ENCODE results near the gene NECAB2.
A peak's percentile ranks its signal among the peaks of the same experiment; 100 is the strongest.

The NECAB2 gene

DNA sequence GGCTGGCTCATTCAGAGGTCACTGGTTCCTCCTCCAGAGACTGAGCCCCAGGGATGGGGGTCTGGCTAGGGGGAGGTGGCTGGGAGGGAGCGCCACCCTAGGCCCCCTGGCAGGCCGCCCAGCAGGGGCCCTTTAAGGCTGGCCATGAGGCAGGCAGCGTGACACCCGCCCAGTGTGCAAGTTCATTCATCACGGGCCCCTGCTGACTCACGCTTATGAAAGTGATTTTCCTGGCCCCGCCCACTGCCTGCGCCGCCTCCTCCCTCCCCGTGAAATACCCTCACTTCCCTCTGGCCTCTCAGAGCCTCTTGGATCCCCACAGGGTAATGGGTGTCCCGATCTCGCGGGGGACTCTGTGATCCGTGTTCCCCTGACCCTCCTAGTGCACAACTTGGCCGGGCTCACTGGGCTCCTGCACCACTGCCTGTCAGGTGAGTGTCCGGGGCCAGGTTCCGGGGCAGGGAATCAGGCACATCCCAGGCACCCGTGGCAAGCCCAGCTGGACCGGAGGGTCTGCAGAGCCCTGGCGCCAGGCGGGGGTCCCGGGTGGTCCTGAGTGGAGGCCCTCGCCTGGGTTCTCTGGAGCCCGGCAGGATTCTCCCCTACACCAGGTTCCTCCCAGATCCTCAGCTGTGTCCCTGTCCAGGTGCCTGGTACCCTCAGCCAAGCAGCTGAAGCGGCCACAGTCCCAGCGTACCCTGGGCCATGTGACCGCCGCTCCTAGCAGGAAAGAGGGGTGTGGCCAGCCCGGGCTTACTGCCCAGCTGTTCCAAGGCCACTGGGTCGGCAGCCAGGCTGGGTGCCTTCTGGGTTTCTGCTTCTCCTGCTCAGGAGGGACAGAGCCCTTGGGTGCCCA lies 14.9 kb upstream of the NECAB2 start, which contains the start of gene OSGIN1:
OSGIN1 (plus strand) TSS at position 301 of the 856 bp plus-strand sequence. CDS start 4,432 bp downstream, outside the sequence.
- DNase-seq (ENCODE audit: low spot score) = peak; percentile 89

DNA sequence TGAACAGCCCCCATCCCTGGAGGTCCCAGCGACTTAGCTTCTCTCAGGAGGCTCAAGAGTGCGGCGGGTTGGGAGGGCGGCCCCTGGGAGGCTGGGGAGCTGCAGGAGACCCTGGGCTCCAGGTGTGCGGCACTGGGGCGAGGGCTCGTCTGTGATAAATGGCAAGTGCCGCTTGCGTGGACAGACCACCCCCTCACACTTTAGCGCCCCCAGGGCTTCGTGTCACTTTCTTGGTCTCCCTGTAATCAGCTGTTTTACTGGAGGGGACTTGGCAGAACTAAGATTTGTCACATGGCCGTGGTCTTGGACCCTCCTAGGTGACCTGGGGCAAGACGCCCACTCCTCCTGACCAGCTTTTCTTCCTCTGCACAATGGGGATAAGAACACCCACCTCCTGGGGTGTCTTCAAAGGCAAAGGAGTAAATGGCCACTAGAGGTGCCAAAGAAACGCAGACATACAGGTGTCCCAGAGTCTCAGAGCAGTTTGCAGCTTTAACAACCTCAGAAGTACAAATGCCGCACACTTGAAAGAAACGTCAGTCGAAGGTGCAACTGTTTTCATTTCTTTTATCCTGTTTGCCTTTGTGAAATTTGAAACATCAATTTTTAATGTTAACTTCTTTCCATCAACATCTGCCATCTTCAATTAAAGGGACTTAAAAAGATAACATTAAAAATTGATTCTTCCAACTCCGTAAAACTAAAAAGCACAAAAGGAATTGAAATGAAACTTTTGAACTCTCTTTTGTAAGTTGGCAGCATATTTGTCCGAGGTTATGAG lies 14.1 kb upstream of the NECAB2 start:
- DNase-seq (ENCODE audit: low spot score) = peak; percentile 23

DNA sequence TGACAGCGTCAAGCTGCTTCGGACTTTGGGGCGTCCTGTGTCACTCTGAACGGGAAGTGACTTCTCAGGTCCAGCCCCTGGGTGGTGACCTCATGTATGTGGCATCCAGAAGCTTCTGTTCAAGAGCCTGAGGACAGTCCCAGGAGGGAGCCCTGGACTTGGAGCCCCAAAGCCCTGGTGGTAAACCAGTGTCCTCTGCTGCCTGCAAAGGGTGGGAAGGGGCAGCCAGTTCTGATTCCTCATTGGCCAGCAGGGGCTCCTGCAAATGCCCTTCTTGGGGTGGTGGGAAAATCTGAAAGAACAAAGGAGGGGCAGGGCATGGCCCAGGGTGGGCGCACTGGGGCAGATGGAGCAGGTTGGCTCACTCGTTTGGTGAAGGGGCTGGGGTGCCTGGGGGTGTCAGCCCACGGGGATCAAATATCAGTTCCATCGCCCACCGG lies 13.4 kb upstream of the NECAB2 start:
- no peak for DNase-seq (ENCODE audit: low spot score)

DNA sequence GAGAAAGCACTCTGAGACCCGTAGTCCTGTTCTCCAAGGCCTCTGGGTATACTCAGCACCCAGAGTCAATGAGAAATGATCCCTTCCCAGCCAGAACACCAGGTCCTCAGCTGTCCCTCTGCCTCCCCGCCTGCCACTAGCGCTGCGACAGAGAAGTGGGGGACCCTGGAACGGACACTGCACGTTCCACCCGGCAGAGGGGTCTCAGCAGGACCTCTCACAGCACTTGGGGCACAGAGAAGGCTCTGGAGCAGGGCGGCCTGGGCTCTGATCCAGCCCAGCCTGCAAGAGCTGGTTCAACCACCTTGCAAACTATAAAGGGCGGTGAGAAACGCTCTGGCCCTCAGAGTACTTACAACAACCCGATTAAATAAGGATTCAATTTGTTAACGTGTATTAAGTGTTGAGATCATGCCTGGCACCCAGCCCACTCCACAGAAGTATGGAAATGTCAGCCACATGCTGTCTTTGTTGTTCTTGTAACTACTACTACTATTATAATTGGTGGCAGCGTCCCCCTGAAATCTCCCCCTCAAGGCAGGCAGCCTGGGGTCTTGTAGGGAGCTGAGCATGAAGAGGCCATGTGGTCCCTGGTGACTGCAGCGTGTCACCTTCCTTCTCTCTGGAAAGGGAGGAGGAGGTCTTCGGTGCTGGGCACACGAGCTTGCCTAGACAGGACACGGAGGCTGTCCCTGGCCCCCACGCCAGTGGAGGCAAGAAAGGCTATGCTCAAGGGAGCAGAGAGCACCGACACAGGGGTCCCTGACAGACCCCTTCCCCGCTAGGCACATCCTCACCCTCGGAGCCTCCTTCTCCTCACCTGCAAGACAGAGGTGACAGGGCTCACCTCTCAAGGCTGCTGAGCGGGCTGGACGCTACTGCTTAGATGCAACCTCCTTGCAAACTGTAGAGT lies 12.6 kb upstream of the NECAB2 start:
- DNase-seq (ENCODE audit: low spot score) = no peak

DNA sequence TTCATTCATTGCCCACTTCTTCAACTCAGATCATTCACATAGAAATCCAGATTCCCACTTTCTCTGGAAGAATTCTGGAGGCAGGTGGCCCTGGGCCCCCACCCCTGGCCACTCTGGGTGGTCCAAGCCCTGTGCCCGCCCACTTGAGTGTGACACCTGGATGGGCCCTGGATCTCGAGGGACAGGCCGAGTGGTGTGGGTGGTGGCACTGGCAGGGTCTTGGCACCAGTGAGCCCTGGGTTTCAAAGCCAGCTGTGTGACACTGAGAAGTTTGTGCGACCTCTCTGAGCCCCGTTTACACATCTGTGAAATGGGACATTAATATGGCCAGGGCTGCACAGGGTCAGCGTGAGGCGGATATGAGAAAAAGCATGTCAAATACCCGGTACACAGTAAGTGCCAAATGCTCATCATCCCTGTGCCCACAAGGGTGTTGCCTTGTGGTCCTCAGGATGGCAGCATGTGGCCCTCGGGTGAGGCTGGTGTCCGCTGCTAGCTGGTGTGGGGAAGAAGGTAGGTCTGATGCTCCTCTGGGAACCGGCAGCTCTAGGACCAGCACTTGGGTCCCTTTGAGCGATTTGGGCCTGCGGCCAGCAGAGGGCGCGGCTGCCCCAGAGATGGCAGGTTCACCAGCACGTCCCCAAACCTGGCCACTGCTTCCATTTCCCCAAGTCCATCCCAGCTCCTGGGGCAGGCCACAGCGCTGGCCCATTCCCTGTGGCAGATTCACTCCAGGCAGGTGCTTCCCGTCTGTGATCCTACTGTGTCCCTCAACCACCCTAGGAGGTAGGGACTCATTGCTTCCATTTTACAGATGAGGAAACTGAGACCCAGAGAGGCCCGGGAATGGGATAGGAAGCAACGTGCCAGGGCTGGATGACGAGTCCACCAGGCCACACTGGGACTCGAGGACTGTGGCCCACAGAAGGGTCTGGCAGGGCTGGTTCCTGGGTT lies 11.4 kb upstream of the NECAB2 start:
- DNase-seq (ENCODE audit: low spot score) = peak; percentile 60

DNA sequence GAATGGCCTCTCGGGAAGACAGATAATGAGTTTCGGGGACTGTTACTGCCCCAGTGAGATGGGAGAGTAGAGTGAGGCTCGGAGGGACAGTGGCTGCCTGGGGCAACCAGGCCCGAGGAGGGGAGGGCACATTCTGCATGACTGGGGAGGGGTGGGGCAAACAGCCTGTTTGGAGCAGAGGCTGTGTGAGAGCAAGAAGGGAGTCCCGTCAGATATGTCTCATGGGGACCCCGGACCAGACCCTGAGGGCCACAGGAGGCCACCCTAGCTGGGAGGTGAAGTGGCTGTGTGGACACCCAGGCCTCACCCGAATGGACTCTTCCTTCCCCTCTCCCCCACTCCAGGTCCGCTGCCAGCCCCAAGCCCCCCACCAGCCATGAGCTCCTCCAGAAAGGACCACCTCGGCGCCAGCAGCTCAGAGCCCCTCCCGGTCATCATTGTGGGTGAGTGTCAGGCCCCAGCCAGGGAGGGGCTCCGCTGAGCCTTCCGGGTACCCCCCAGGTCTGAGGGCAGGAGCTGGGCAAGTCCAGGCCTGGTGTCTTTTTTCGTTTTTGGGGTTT lies 10.7 kb upstream of the NECAB2 start:
- DNase-seq (ENCODE audit: low spot score) = no peak

DNA sequence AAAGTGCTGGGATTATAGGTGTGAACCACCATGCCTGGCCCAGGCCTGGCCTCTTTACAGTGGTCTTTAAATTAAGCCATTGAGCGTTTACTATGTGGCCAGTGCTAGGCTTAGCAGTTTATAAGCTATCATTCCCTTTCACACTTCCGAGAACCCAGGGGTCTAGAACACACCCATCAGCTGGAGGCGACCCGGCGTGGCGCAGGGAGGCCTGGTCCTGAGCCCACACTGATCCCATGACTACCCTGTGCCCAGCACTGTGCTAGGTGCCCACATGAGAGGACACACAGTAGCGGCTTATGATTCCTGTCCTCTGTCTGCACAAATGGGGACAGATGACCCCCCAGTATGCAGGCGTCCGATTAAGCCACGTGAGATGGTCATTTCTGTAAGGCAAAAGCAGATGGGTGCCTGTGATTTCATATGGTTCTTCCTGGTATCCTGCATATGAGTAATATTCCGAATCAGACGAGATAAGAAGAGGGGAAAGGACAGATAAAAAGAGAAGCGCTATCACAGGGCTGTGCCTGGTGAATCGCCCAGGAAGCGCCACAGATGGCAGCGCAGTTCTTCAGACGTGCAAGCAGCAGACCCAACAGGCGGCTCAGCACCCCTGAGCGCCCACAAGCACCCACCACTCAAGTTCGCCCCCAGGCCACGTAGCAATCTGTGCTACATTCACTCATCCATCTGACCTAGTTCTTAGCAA lies 9.8 kb upstream of the NECAB2 start:
- DNase-seq (ENCODE audit: low spot score) = no peak

DNA sequence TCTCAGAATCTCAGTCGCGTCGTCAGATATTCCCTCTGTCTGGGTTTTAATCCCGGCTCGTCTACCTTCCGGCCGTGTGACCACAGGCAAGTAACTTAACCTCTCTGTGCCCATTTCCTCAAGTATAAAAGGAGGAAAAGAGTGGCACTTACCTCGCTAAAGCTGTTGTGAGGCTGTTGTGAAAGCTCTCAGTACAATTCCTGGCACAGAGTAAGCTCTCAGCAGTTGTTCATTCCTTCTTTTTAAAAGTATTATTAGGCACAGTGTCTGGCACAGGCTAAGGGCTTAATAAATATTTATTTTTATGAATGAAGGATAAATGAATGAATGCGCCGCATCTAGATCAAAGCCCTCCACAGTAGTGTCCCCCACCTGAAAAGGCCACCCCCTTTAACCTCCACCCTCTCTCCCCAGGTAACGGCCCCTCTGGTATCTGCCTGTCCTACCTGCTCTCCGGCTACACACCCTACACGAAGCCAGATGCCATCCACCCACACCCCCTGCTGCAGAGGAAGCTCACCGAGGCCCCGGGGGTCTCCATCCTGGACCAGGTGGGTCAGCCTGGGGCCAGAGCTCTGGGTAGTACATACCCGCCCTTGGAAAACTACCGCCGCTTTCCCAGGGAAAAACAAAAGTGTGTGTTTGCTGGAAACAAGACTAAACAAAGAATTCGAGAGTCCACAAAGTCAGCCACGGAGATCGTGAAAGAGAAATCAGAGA lies 9.0 kb upstream of the NECAB2 start:
- DNase-seq (ENCODE audit: low spot score) = no peak

DNA sequence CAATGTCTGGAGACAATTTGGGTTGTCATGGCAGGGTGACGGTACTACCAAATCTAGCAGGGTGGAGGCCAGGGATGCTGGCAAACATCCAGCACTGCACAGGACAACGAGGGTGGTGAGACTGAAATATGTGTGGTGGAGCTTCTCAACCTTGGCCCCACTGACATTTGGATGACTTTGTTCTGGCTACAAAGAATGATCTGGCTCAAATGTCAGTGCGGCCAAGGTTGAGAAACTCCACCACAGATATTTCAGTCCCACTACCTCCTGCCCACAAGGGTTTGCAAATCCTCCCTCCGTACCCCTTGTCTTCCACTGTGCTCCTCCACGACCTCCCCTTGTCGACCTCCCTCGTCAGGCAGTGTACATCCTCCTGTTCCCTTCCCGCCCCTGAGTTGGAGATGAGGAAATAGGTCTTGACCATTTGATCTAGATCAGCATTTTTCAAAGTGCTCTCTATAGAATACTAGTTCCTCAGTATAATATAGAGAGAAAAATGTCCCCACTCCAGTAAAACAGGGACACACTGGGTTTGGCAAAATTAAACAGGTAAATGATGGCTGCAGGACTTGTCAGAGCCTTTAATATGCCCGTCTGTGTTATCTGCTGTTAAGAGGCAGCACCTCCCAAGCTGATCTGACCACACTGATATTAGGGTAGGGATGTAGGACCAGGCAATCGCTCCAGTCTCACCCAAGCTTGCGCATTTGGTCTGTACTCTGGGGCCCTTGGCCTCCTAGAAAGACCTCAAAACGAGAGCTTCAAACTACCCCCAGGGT lies 8.2 kb upstream of the NECAB2 start:
- DNase-seq (ENCODE audit: low spot score) = no peak

DNA sequence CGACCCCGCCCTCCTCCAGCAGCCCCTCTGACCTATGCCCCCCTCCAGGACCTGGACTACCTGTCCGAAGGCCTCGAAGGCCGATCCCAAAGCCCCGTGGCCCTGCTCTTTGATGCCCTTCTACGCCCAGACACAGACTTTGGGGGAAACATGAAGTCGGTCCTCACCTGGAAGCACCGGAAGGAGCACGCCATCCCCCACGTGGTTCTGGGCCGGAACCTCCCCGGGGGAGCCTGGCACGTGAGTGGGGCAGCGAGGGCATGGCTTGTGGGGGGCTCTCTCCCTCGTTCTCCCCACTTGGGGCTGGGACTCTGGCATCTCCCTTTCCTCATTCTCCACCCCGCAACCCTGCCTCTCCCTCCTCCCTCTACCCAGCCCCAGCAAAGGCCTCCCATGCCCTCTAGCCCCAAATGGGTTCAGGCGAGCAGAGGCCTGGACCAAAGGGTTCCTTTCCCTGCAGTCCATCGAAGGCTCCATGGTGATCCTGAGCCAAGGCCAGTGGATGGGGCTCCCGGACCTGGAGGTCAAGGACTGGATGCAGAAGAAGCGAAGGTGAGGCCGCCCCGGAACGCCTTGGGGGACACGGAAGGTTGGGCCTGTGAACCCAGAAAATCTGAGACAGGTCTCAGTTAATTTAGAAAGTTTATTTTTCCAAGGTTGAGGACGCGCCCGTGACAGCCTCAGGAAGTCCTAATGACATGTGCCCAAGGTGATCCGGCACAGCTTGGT lies 7.4 kb upstream of the NECAB2 start:
- DNase-seq (ENCODE audit: low spot score) = no peak

DNA sequence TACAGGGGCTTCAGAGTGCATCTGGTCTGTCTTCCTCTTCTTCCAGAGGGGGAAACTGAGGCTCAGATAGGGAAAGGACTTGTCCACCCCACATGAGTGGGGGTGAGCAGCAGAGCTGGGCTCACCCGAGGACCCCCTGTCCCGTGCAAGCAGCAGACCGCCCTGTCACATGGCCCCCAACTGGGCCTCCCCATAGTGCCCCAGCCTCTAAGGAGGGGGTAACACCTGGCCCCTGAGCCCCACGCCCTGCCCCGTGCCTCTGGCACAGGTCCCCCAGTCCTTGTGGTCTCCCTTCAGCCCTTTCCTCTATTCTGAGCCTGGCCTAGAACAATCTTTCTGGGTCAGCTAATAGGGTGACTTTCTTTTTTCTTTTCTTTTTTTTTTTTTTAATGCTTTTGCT lies 6.5 kb upstream of the NECAB2 start:
- no peak for DNase-seq (ENCODE audit: low spot score)

DNA sequence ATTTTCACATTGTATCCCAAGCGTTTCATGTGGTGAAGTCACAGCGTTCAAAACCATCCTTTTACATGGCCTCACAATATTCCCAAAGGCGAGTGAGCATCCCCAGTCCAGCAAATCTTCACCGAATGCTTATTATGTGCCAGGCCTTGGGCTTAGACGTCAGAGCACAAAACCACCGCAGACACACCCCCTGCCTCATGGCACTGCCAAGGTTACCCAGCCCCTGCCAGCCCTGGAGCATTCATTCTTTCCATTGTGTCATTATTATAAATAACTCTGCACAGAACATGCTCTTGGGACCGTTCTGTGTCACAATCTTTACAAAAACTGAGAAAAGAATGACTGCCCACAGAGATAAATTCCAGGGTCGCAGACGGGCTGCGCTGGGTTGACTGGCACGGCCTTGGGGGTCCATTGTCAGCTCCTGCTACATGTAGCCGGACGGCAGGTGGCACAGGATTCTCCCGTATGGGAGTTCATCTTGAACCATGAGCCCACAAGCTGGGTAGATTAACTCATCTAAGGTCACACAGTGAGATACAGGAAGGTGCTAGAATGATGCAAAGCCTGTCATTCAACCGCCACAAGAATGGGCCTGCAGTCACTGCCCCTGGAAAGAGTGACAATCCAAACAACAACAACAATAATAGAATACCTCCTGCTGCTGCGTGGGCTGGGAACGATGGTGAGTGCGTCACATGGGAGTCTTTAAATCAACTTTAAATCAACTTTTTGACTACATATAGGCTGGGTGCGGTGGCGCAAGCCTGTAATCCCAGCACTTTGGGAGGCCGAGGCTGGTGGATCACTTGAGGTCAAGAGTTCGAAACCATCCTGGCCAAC lies 4.5 kb upstream of the NECAB2 start:
- DNase-seq (ENCODE audit: low spot score) = no peak

DNA sequence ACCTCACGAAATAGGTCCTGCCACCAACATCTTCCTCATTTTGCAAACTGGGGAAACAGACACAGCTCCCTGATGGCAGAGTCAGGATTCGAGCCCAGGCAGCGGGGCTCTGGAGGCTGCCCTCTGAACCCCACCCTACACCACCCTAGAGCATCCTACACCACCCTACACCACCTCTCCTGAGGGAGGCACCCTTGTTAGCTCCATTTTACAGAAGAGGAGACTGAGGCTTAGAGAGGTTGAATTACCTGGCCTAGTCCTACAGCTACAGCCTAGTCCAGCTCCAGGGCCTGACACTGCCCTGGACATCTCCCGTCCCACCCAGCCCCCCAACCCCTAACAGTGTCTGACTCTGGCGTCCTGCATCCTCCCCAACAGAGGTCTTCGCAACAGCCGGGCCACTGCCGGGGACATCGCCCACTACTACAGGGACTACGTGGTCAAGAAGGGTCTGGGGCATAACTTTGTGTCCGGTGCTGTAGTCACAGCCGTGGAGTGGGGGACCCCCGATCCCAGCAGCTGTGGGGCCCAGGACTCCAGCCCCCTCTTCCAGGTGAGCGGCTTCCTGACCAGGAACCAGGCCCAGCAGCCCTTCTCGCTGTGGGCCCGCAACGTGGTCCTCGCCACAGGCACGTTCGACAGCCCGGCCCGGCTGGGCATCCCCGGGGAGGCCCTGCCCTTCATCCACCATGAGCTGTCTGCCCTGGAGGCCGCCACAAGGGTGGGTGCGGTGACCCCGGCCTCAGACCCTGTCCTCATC lies 3.2 kb upstream of the NECAB2 start:
- DNase-seq (ENCODE audit: low spot score) = no peak

DNA sequence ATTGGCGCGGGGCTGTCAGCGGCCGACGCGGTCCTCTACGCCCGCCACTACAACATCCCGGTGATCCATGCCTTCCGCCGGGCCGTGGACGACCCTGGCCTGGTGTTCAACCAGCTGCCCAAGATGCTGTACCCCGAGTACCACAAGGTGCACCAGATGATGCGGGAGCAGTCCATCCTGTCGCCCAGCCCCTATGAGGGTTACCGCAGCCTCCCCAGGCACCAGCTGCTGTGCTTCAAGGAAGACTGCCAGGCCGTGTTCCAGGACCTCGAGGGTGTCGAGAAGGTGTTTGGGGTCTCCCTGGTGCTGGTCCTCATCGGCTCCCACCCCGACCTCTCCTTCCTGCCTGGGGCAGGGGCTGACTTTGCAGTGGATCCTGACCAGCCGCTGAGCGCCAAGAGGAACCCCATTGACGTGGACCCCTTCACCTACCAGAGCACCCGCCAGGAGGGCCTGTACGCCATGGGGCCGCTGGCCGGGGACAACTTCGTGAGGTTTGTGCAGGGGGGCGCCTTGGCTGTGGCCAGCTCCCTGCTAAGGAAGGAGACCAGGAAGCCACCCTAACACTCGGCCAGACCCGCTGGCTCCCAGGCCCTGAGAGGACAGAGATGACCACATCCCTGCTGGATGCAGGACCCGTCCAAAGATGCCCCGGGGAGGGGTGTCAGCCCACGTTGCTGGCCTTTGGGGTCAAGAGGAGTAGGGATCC lies 2.4 kb upstream of the NECAB2 start:
- no peak for DNase-seq (ENCODE audit: low spot score)

DNA sequence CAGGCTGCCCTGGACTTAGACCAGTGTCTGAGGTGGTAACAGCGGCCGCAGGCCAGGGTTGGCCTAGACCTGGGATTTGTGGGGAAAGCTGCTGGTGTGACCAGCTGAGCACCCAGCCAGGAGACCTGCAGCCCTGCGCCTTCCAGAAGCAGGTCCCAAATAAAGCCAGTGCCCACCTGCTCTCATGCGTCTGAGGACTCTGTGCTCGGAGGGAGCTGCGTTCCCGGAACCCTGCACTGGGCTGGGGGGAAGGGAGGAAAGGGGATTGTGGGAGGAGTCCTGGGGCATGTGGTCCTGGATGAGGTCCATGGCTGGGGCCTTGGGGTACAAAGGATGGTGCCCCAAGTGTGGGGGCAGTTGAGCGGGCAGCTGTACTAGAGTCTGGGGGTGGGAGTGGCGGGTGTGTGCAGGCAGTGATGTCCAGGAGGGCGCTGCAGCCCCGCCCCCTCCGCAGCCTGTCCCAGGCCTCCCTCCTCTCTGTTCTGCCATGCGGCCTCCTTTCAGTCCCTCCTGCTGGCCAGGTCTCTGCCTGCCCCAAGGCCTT lies 1.8 kb upstream of the NECAB2 start:
- DNase-seq (ENCODE audit: low spot score) = no peak

Measured in globus pallidus (tissue), 1 donor.